Thyroid gland (tissue), 4 donors: Measurements from ENCODE around the gene LRRFIP1.

Source experiments
- POLR2A ChIP-seq, 2 donors: fragments of 450-650 bp; IDR thresholded peaks; one replicate each; pipeline ENCODE4 v1.6.1; 2017; ENCODE audit warnings: antibody characterized with exemption in 2 of 2, mild to moderate bottlenecking in 2 of 2, moderate library complexity in 1 of 2
- TF ChIP-seq, protein P1 (sequence below), 6 experiments: fragments of 200-600 bp in 3 of 6; fragments of 450-650 bp in 3 of 6; sonication (generic) in 3 of 6; IDR thresholded peaks; one replicate each; pipeline ENCODE4 v1.5.1; 2016 to 2019; ENCODE audit warnings: antibody characterized with exemption in 6 of 6, mild to moderate bottlenecking in 2 of 6, inconsistent platforms in 1 of 6, moderate library complexity in 1 of 6

DNA sequence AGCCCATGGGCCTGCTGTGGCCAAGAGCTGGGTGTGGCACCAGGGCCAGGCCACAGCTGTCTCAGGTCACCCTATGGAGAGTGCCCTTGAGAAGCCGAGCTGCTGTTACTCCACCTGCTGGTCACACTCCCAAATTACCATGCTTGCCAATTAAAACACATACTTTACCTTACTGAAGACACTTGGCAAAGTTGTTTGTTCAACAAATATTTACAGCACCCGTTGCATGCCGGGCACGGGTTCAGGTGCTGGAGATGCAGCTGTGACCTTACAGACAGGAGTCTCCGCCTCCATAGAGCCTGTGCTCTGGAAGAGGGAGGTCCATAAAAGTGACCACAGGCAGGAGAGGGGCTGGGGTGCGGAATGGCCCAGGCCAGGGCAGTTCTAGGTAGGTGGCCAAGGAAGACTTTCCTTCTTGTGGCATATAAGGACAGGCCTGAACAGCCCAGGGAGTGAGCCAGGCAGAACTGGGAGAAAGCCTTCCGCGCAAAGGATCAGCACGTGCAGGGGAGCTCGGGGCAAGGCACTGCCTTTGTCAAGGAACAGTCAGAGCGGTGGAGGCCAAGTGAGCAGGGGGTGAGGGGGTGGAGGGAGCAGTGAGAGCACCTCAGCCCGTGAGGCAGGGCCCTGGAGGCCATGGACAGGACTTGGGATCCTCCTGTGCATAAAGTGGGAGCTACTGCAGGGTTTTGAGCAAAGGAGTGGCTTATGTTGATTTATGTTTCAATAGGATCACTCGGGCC, 147.6 kb downstream of the LRRFIP1 start:
- TF ChIP-seq, protein P1, sequence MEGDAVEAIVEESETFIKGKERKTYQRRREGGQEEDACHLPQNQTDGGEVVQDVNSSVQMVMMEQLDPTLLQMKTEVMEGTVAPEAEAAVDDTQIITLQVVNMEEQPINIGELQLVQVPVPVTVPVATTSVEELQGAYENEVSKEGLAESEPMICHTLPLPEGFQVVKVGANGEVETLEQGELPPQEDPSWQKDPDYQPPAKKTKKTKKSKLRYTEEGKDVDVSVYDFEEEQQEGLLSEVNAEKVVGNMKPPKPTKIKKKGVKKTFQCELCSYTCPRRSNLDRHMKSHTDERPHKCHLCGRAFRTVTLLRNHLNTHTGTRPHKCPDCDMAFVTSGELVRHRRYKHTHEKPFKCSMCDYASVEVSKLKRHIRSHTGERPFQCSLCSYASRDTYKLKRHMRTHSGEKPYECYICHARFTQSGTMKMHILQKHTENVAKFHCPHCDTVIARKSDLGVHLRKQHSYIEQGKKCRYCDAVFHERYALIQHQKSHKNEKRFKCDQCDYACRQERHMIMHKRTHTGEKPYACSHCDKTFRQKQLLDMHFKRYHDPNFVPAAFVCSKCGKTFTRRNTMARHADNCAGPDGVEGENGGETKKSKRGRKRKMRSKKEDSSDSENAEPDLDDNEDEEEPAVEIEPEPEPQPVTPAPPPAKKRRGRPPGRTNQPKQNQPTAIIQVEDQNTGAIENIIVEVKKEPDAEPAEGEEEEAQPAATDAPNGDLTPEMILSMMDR (IDR thresholded peaks at IDR 0.05), result peak; percentile 32 to 59 (median 48)
- no peak for TF ChIP-seq POLR2A (IDR thresholded peaks at IDR 0.05)
